Stimulated activated CD8-positive, alpha-beta memory T cell treated with anti-CD3 and anti-CD28 coated beads, Interleukin-4, amount 100 ng/mL, for 4 hours (primary cell): ENCODE data around the gene SH3PXD2B.

ENCODE experiments used
- DNase-seq, 2 donors: peaks; one replicate each; pipeline ENCODE4 v3.0.0-alpha.2; 2020; ENCODE audit warnings: low read depth in 2 of 2, low spot score in 1 of 2

SH3PXD2B gene

GRCh38 chr5:172437445-172438318, 16.6 kb downstream of the SH3PXD2B start:
- no peak for DNase-seq

- DNase-seq, result no peak
Observed at GRCh38 chr5:172436879-172437369, 17.4 kb downstream of the SH3PXD2B start.

GRCh38 chr5:172436078-172436878, 18.0 kb downstream of the SH3PXD2B start:
- DNase-seq, result no peak

GRCh38 chr5:172435362-172436077, 18.8 kb downstream of the SH3PXD2B start:
- DNase-seq, result no peak

- DNase-seq, result no peak
Observed at GRCh38 chr5:172434251-172434650, 20.1 kb downstream of the SH3PXD2B start.

GRCh38 chr5:172433513-172433912, 20.8 kb downstream of the SH3PXD2B start:
- no peak for DNase-seq

GRCh38 chr5:172433071-172433470, 21.3 kb downstream of the SH3PXD2B start:
- DNase-seq, result no peak

- no peak for DNase-seq
Observed at GRCh38 chr5:172430354-172430753, 24.0 kb downstream of the SH3PXD2B start.

- DNase-seq, result no peak
Observed at GRCh38 chr5:172429201-172429940, 25.0 kb downstream of the SH3PXD2B start.

- DNase-seq, result no peak
Observed at GRCh38 chr5:172428224-172429166, 25.8 kb downstream of the SH3PXD2B start.

GRCh38 chr5:172427202-172427601, 27.1 kb downstream of the SH3PXD2B start:
- DNase-seq, result no peak

- no peak for DNase-seq
Observed at GRCh38 chr5:172426086-172426485, 28.2 kb downstream of the SH3PXD2B start.

GRCh38 chr5:172425402-172425801, 28.9 kb downstream of the SH3PXD2B start:
- DNase-seq, result no peak

GRCh38 chr5:172424808-172425207, 29.5 kb downstream of the SH3PXD2B start:
- no peak for DNase-seq

- no peak for DNase-seq
Observed at GRCh38 chr5:172424111-172424490, 30.2 kb downstream of the SH3PXD2B start.

GRCh38 chr5:172423379-172424110, 30.8 kb downstream of the SH3PXD2B start:
- DNase-seq, result no peak

GRCh38 chr5:172422255-172422654, 32.1 kb downstream of the SH3PXD2B start:
- no peak for DNase-seq

GRCh38 chr5:172421020-172421419, 33.3 kb downstream of the SH3PXD2B start:
- no peak for DNase-seq
